Neuronal stem cell (in vitro differentiated cells): ENCODE results near the gene ADD1.

Experiments
- DNase-seq: peaks from one replicate; pipeline ENCODE4 v3.0.0-alpha.2; 2013; ENCODE audit warnings: low spot score
- H2AFZ ChIP-seq: one replicate; pipeline ENCODE4 v1.6.1; 2013; ENCODE audit warnings: mild to moderate bottlenecking, low read length, inconsistent platforms
- H2AK5ac ChIP-seq: 2 replicates; pipeline ENCODE4 v1.6.1; 2013; ENCODE audit warnings: low read depth, mild to moderate bottlenecking, inconsistent platforms, low read length, moderate library complexity, mixed read lengths
- H2BK120ac ChIP-seq: 2 replicates; pipeline ENCODE4 v1.6.1; 2013; ENCODE audit warnings: low read depth, mild to moderate bottlenecking, inconsistent platforms, low read length, moderate library complexity, mixed read lengths
- H2BK12ac ChIP-seq: one replicate; pipeline ENCODE4 v1.6.1; 2013; ENCODE audit warnings: low read length, inconsistent platforms
- H2BK15ac ChIP-seq: 2 replicates; pipeline ENCODE4 v1.6.1; 2013; ENCODE audit warnings: mild to moderate bottlenecking, low read length, inconsistent platforms, mixed read lengths
- H2BK5ac ChIP-seq: one replicate; pipeline ENCODE4 v1.6.1; 2013; ENCODE audit warnings: inconsistent platforms, mild to moderate bottlenecking, low read length, moderate library complexity
- H3K14ac ChIP-seq: one replicate; pipeline ENCODE4 v1.6.1; 2013; ENCODE audit warnings: low read length, inconsistent platforms
- H3K18ac ChIP-seq: 2 replicates; pipeline ENCODE4 v1.6.1; 2013; ENCODE audit warnings: low read length, inconsistent platforms
- H3K23ac ChIP-seq: 2 replicates; pipeline ENCODE4 v1.6.1; 2013; ENCODE audit warnings: low read depth, mild to moderate bottlenecking, mixed read lengths, low read length, inconsistent platforms; ENCODE audit not compliant: poor library complexity
- H3K27ac ChIP-seq: replicated peaks from 3 replicates; pipeline ENCODE4 v1.5.1; 2013; ENCODE audit warnings: low read length, inconsistent platforms
- H3K27me3 ChIP-seq, 3 experiments: 2 replicates each; pipeline ENCODE4 v1.6.1; 2013; ENCODE audit warnings: low read length in 3 of 3, mild to moderate bottlenecking in 2 of 3, inconsistent platforms in 1 of 3, low read depth in 1 of 3, mixed read lengths in 1 of 3, moderate library complexity in 1 of 3; ENCODE audit not compliant: control insufficient read depth in 3 of 3, insufficient read depth in 3 of 3
- H3K36me3 ChIP-seq, 2 donors: replicated peaks in 1 of 2; 2 replicates each; pipeline ENCODE4 v1.6.1; 2013; ENCODE audit warnings: low read length in 2 of 2; ENCODE audit not compliant: control insufficient read depth in 2 of 2, insufficient read depth in 2 of 2
- H3K4ac ChIP-seq: 2 replicates; pipeline ENCODE4 v1.6.1; 2013; ENCODE audit warnings: inconsistent platforms, mild to moderate bottlenecking, low read length, moderate library complexity
- H3K4me1 ChIP-seq, 2 donors: 1 replicate in 1 of 2; 2 replicates in 1 of 2; pipeline ENCODE4 v1.6.1; 2013; ENCODE audit warnings: low read length in 2 of 2, low read depth in 1 of 2; ENCODE audit not compliant: control insufficient read depth in 2 of 2, insufficient read depth in 1 of 2
- H3K4me2 ChIP-seq: one replicate; pipeline ENCODE4 v1.6.1; 2013; ENCODE audit warnings: mild to moderate bottlenecking, low read length, inconsistent platforms; ENCODE audit not compliant: insufficient read depth, poor library complexity, severe bottlenecking
- H3K4me3 ChIP-seq, 2 donors: 2 replicates each; pipeline ENCODE4 v1.5.1; 2013; ENCODE audit warnings: low read length in 2 of 2, mild to moderate bottlenecking in 2 of 2, inconsistent platforms in 1 of 2, moderate library complexity in 1 of 2
- H3K79me1 ChIP-seq: one replicate; pipeline ENCODE4 v1.6.1; 2013; ENCODE audit warnings: low read depth, mild to moderate bottlenecking, inconsistent platforms, low read length, moderate library complexity
- H3K9ac ChIP-seq: one replicate; pipeline ENCODE4 v1.6.1; 2013; ENCODE audit warnings: mild to moderate bottlenecking, low read depth, low read length, inconsistent platforms; ENCODE audit not compliant: poor library complexity
- H3K9me3 ChIP-seq, 2 donors: replicated peaks in 1 of 2; 2 replicates each; pipeline versions ENCODE3 to v1.6.1; 2013; ENCODE audit warnings: low read length in 2 of 2, mild to moderate bottlenecking in 2 of 2, inconsistent platforms in 1 of 2, low read depth in 1 of 2, mixed read lengths in 1 of 2, moderate library complexity in 1 of 2; ENCODE audit not compliant: control insufficient read depth in 2 of 2, insufficient read depth in 1 of 2
- H4K8ac ChIP-seq: one replicate; pipeline ENCODE4 v1.6.1; 2013; ENCODE audit warnings: low read depth, mild to moderate bottlenecking, inconsistent platforms, low read length, moderate library complexity
- H4K91ac ChIP-seq: one replicate; pipeline ENCODE4 v1.6.1; 2013; ENCODE audit warnings: low read length, low read depth, mild to moderate bottlenecking, inconsistent platforms; ENCODE audit not compliant: poor library complexity
- WGBS, 2 donors: extraction: QIAGEN DNeasy Blood & Tissue Kit; methylation state at CpG; one replicate each; pipeline ENCODE4 v1.1.7; 2013; ENCODE audit warnings: missing lambda C conversion rate in 2 of 2, mixed read lengths in 1 of 2; ENCODE audit not compliant: insufficient read length in 2 of 2, insufficient replicate concordance in 1 of 2; ENCODE audit errors: extremely low coverage in 2 of 2; 5-methylcytosine and 5-hydroxymethylcytosine counted together

The ADD1 gene

GRCh38 chr4:2968381-2968780 is 124.7 kb downstream of the ADD1 start:
- no peak overlapping the region for H3K18ac ChIP-seq
- no peak for DNase-seq
- H3K9ac ChIP-seq: no peak overlapping the region
- no peak overlapping the region for H3K4me2 ChIP-seq
- no peaks in the 10 kb centered on the region for H3K79me1 ChIP-seq
- H3K4me1 ChIP-seq: peaks cover 0 to 2% of the 10 kb centered on the region in 2 donors
- no peak overlapping the region for H2AK5ac ChIP-seq
- H2BK5ac ChIP-seq: no peak overlapping the region
- H3K36me3 ChIP-seq: peaks cover 0 to 4% of the 10 kb centered on the region in 2 donors
- H3K14ac ChIP-seq: no peak overlapping the region
- no peaks in the 10 kb centered on the region for H3K9me3 ChIP-seq
- H3K23ac ChIP-seq: no peak overlapping the region
- H2AFZ ChIP-seq: no peak overlapping the region
- no peak overlapping the region for H2BK15ac ChIP-seq
- no peak overlapping the region for H3K4ac ChIP-seq
- H2BK120ac ChIP-seq: no peak overlapping the region
- no peaks in the 10 kb centered on the region for H3K27me3 ChIP-seq
- no peak overlapping the region for H3K4me3 ChIP-seq
- no peak overlapping the region for H4K8ac ChIP-seq
- H3K27ac ChIP-seq: no peak overlapping the region
- no peak overlapping the region for H4K91ac ChIP-seq
- WGBS, 2 donors: no CpG with 5 or more reads among the region's 3 CpGs
- no peak overlapping the region for H2BK12ac ChIP-seq

- H3K4me2 ChIP-seq: no peak overlapping the region
- no peak overlapping the region for H3K4me3 ChIP-seq
- H3K23ac ChIP-seq: no peak overlapping the region
- H2BK15ac ChIP-seq: no peak overlapping the region
- no peak for DNase-seq
- H3K18ac ChIP-seq: no peak overlapping the region
- no peak overlapping the region for H4K8ac ChIP-seq
- H2BK12ac ChIP-seq: no peak overlapping the region
- no peak overlapping the region for H3K9ac ChIP-seq
- no peaks in the 10 kb centered on the region for H3K4me1 ChIP-seq
- no peak overlapping the region for H2AK5ac ChIP-seq
- no peak overlapping the region for H3K14ac ChIP-seq
- H3K4ac ChIP-seq: no peak overlapping the region
- no peaks in the 10 kb centered on the region for H3K27me3 ChIP-seq
- no peaks in the 10 kb centered on the region for H3K9me3 ChIP-seq
- no peak overlapping the region for H2BK120ac ChIP-seq
- H4K91ac ChIP-seq: no peak overlapping the region
- H3K36me3 ChIP-seq: no peaks in the 10 kb centered on the region
- H2BK5ac ChIP-seq: no peak overlapping the region
- no CpG with 5 or more reads among the region's 3 CpGs for WGBS, 2 donors
- no peaks in the 10 kb centered on the region for H3K79me1 ChIP-seq
- no peak overlapping the region for H3K27ac ChIP-seq
- no peak overlapping the region for H2AFZ ChIP-seq
Observed at GRCh38 chr4:2971275-2971674, 127.6 kb downstream of the ADD1 start.

- Histone ChIP-seq H2BK15ac (no peak overlapping the region), H2AFZ (no peak overlapping the region), H3K4ac (no peak overlapping the region), H3K9ac (no peak overlapping the region), H3K23ac (no peak overlapping the region), H2BK12ac (no peak overlapping the region), H3K27me3 (no peaks in the 10 kb centered on the region), H3K4me1 (peaks cover 0 to 2% of the 10 kb centered on the region in 2 donors), H2BK5ac (no peak overlapping the region), H3K36me3 (no peaks in the 10 kb centered on the region), H3K18ac (no peak overlapping the region), H3K14ac (no peak overlapping the region), H3K4me3 (no peak overlapping the region), H3K9me3 (peaks cover 2 to 12% of the 10 kb centered on the region in 2 donors), H2BK120ac (no peak overlapping the region), H4K8ac (no peak overlapping the region), H2AK5ac (no peak overlapping the region), H3K79me1 (no peaks in the 10 kb centered on the region), H4K91ac (no peak overlapping the region), H3K4me2 (no peak overlapping the region), H3K27ac (no peak overlapping the region)
- DNase-seq: no peak
- WGBS, 2 donors: no CpG with 5 or more reads among the region's 14 CpGs
Observed at GRCh38 chr4:2977211-2978088, 133.8 kb downstream of the ADD1 start.
